HG03097 (cell line): ENCODE data around the gene TTC7B.

Experiments used
- ATAC-seq: cut with Tn5 transposase; IDR thresholded peaks from one replicate; pipeline ENCODE4 v1.9.1; 2021; ENCODE audit not compliant: unreplicated experiment, low FRiP score

TTC7B gene

DNA sequence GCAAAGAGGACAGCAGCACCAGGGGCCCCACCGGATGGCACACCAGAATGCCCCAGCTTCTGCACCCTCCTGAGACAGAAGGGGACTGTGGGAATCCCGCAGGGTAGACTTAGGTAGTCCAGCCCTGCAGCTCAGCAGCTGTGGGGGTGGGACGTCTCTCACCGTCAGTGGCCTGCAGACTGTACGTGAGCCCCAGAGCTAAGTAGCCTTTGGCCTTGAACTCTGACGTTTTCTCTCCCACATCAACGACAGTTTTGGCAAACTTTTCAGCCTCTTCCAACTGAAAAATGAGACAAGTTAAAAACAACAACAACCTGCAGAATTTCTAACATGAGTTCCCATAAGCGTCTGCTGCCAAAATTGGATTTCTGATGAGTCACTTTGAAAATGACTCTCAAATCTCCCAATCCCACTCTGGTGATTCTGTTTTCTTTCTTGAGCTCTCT, 161.4 kb downstream of the TTC7B start:
- no peak for ATAC-seq

DNA sequence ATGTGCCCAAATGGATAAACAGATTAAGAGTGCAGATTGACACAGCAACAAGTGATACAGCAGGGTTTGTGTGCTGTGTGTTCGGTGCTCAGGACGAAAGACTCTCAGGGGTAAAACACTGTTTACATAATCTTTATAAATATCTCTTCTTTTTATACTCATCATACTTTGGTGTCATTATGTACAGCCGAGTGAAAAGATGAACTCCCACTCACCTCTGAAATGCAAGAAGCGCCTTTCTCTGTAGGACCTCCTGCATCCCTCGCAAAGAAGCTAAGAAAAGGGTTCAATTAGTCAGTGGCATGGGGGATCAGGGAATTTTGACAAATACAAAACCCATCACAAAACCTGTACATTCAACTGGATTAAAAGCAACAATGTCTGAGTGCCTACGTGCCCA, 163.6 kb downstream of the TTC7B start:
- ATAC-seq = no peak

DNA sequence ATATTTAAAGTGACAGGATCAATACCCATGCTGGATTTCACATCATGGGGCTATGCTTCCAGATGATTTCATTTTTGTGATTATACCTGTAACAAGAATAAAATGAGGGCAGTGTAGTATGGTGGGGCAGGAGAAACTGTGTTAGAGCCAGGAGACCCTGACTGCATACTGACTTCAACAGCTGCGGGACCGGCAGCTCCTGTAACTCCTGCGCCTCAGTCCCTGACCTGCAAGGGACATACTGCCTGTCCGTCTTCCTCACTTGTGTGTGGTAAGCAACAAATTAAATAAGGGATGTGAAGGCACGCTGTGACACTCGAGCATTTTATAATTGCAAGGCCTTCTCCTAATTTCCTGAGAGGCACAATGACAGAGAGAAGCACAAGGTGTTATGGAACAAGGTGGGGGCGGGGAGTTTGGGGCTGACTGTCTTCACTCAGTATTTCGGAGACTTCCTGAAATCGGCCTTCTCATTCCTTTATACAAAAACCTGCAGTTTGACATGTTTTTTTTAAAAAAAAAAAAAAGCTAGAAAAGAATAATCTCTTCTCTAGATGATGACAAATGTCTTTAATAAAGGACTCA, 164.2 kb downstream of the TTC7B start:
- ATAC-seq = no peak

GRCh38 chr14:90651271-90651804, 164.9 kb downstream of the TTC7B start:
- ATAC-seq = no peak

GRCh38 chr14:90649557-90650135, 166.6 kb downstream of the TTC7B start:
- no peak for ATAC-seq

GRCh38 chr14:90649083-90649482, 167.1 kb downstream of the TTC7B start:
- ATAC-seq = no peak

DNA sequence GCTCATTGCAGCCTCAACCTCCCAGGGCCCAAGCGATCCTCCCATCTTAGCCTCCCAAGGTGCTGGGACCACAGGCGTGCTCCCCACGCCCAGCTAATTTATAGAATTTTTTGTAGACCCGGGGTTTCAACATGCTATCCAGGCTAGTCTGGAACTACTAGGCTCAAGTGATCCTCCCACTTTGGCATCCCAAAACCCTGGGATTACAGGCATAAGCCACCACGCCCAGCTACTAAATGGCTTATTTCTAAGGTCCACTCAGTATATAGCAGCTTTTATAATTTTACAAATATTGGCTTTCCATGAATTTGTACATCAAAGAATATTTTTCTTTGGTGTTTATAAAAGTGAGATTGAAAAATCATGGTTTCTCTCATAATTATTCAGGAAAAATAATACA, 167.8 kb downstream of the TTC7B start:
- ATAC-seq = no peak

- ATAC-seq = no peak
These were observed 168.7 kb downstream of the TTC7B start for GRCh38 chr14:90647473-90648005.

GRCh38 chr14:90645842-90646443, 170.3 kb downstream of the TTC7B start:
- no peak for ATAC-seq

GRCh38 chr14:90644882-90645281, 171.3 kb downstream of the TTC7B start:
- ATAC-seq = no peak

- no peak for ATAC-seq
These were observed 172.1 kb downstream of the TTC7B start for GRCh38 chr14:90643982-90644670.

GRCh38 chr14:90642244-90642717, 173.9 kb downstream of the TTC7B start:
- ATAC-seq = no peak

GRCh38 chr14:90641615-90642243, 174.5 kb downstream of the TTC7B start:
- no peak for ATAC-seq

DNA sequence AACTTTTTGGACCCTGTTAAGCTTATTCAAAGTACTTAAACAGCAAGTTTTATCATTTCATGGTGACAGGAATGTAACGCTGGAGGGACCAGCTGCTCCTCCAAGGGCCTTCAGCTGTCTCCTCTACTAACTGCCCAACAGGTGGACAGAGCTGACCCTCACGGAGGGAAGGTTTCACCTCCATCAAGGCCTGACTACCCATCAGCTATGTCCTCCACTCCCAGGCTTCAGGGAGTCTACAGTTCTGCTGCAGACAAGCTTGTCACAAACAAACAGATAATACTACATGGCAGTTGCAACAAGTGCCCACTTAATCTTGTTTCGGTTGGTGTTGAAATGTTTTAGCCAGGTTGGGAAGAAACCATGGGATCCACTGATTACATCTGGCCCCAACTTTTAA, 175.1 kb downstream of the TTC7B start:
- ATAC-seq = no peak

- no peak for ATAC-seq
These were observed 176.6 kb downstream of the TTC7B start for GRCh38 chr14:90639641-90640040.

GRCh38 chr14:90632871-90633270, 183.4 kb downstream of the TTC7B start:
- ATAC-seq = no peak

GRCh38 chr14:90632451-90632850, 183.8 kb downstream of the TTC7B start:
- ATAC-seq = no peak

DNA sequence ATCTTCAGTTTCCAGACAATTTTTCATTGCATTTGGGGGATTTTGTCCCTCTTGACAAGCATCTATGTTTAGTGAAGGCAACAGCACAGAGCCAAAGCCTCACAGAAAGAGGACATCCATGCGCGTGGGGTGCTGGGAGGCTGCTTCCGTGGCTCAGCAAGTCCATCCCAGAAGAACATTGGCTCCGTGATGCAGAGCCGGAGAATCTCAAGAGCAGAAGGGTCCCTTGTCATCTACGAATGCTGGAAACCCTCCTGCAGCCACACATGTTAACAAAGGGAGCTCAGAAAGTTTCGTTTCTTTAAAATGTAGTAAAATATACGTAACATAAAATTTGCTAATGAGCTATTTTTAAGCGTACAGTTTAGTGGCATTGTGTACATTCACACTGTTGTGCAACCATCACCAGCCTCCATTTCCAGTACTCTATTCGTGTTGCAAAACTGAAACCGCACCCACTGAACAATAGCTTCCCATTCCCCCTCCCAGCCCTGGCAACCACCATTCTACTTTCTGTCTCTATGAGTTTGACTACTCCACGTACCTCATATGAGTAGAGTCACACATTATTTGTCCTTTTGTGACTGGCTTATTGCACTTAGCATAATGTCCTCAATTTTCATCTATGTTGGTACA, 185.9 kb downstream of the TTC7B start:
- no peak for ATAC-seq

DNA sequence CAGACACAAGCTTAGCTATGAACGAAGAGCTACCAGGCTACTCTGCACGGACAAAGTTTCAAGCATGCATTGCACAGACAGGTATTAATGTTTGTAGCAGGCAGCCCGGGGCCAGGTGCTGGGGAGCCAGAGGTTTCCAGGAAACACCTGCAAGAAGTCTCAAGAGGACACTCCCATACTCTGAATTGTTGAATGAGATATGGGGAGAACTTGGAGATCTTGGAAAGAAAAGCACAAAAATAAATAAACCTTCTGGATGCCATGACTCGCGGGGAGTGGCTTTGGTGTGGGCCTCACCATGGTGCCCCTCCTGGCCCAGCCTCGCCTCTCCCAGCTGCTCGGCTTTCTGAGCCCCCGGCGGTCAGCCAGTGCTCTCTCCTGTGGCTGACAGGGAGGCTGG, 186.8 kb downstream of the TTC7B start:
- ATAC-seq = no peak

GRCh38 chr14:90628825-90629224, 187.4 kb downstream of the TTC7B start:
- no peak for ATAC-seq
